GM19438 (cell line): ENCODE measurements around the gene TMEM41A.
"Not testable (repeated sequence)": the region's sequence is repeated elsewhere in the genome, so short reads cannot be mapped to it uniquely, and the experiment has no call there.

Source experiments
- ATAC-seq: cut with Tn5 transposase; IDR thresholded peaks from one replicate; pipeline ENCODE4 v1.9.1; 2021; ENCODE audit warnings: low read depth; ENCODE audit not compliant: unreplicated experiment

Gene TMEM41A

DNA sequence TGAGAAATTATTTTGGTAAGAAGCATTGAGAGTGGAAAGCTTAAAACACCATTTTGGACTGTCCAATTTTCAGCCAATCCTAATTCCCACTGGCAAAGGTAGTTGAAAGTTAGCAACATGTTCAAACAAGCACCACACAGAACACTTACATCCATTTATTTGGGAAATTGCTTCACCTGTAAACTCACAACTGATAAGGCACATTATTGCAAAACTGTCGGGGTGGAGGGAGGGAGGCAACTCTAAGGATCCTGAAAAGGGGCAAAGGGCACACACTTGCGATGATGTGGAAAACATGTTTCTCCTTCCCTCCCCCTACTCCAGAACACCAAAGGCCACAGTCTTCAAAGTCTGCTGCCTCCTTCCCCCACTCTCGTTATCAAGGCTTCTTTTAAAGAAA lies 9.4 kb downstream of the TMEM41A start:
- no peak for ATAC-seq

DNA sequence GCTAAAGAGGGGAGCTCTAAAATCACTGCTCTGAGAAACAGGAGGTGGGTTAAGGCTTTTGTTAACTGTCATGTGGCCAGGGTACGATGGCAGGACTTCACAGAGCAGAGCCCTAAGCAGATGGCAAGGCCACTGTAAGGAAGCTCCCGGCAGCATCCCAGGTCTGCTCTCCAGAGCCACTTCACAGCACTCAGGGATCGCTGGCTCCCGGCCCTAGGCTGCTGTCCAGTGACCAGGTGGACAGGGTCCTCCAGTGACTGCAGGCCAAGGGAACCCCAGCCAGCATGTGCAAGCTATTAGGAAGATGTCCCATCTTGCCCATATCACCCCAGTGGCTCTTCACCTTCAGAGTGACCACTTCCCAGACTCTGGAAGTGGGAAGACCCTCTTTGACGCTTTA lies 10.4 kb downstream of the TMEM41A start:
- no peak for ATAC-seq

DNA sequence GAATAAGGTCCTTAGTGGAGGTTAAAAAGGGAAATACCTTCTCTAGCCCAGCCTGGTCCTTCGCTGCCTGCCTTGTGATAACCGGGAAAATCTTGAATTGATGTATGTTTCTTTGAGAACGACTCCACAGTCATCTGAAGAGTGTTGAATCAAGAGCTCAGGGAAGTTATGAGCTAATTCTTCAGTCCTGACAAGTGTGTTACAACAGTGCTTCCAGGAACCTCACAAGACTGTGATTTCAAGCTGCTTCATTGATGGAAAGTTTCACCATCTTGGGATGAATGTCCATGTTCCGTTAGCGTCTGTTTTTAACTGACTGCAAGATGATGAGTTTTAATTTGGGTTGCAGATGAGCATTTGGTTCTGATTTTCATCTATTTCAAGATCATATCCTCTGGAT lies 12.4 kb downstream of the TMEM41A start:
- ATAC-seq, result no peak

DNA sequence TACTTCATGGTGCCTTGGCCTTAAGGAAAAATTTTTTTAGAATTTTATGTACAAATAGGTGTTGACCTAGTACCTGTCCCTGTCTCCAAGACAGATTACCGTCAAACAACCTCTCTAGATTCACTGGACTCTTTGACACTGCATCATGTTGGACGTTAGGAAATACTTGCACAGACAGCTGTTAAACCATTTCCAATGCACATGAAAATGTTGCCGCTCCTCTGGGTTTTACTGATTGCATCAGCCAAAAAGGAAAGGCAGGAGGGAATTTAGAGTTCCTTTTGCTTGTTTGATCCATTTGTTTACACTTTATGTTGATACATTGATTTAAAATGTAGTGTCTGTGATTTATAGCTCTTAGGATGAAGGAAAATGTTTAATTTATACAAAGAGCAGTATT lies 14.5 kb downstream of the TMEM41A start:
- no peak for ATAC-seq

- no peak for ATAC-seq
These were observed 19.4 kb downstream of the TMEM41A start for GRCh38 chr3:185479373-185479945.

DNA sequence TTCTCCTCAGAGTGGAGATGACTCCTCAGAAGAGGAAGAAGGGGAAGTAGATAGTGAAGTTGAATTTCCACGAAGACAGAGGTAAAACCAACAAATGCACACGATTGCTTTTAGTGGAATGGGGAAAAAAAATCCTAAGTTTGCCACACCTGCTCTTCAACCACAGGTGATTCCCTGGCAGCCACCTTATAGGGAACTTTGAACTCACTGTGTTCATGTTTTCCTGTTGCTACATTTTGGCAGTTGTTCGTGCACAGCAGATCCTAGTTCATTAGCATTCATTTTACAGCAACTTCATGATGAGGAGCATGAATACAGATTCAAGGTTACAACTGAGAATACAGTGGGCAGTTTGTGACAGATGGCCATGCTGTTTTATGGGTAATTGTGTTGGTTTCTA lies 21.5 kb downstream of the TMEM41A start:
- no peak for ATAC-seq

DNA sequence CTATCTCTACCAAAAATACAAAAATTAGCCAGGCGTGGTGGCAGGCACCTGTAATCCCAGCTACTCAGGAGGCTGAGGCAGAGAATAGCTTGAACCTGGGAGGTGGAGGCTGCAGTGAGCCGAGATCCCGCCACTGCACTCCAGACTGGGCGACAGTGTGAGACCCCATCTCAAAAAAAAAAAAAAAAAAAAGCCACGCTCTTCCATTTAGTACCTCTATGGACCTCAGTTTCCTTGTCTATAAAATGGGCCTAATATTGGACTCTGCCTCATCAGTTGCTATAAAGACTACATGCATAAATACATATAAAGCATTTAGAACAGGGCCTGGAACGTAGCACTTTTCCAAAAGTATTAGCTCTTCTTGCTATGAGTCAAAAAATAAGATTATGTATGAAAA lies 23.9 kb downstream of the TMEM41A start:
- ATAC-seq, result not testable (repeated sequence)

DNA sequence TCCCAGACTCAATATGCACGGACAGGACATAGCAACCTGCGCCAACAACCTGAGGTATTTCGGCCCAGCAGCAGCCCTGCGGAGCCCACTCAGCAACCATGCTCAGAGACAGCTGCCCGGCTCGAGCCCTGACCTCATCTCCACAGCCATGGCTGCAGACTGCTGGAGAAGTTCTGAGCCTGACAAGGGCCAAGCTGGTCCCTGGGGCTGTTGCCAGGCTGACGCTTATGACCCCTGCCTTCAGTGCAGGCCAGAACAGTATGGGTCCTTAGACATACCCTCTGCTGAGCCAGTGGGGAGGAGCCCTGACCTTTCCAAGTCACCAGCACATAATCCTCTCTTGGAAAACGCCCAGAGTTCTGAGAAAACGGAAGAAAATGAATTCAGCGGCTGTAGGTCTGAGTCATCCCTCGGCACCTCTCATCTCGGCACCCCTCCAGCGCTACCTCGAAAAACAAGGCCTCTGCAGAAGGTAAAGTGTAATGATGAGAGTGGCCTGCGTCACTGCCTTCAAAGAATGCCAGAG lies 25.5 kb downstream of the TMEM41A start:
- ATAC-seq, result no peak

GRCh38 chr3:185470323-185470722 lies 28.5 kb downstream of the TMEM41A start:
- no peak for ATAC-seq

DNA sequence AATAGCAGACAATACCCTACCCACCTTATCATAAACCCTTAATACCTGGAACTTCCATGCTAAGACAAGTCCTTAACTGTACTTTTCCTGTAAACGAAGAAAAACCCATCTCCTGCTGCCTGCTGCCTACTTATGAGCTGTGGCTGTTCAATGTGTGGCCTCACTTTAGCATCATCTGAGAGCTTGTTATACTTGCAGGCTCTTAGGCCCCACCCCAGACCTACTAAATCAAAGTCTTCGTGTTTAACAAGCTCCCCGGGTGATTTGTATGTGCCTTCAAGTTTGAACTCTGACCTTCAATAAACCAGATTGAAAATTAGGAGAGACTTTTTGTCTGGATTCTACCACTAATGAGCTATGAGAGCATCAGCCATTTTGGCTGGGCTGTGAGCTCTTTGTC lies 29.3 kb downstream of the TMEM41A start:
- no peak for ATAC-seq

GRCh38 chr3:185466123-185466522 lies 32.7 kb downstream of the TMEM41A start:
- not testable (repeated sequence) for ATAC-seq

DNA sequence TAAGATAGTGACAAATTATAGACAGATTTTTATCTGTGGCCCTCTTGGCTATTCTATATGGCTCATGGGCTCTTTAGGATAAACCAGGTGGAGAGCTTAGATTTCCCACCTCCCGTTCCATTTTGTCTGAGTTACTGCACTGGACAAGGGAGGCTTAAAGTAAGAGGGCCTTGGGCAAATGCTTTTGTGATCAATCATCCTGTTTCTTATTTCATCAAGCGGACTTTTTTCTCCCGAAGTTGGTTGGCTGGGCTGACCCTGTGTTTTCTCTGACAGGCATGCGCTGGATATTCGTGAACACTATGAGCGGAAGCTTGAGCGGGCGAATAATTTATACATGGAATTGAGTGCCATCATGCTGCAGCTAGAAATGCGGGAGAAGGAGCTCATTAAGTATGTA lies 33.4 kb downstream of the TMEM41A start:
- ATAC-seq, result no peak

- no peak for ATAC-seq
These were observed 38.0 kb downstream of the TMEM41A start for GRCh38 chr3:185460719-185461350.

GRCh38 chr3:185460309-185460708 lies 38.5 kb downstream of the TMEM41A start:
- ATAC-seq, result no peak

- no peak for ATAC-seq
These were observed 41.5 kb downstream of the TMEM41A start for GRCh38 chr3:185457376-185457775.

- not testable (repeated sequence) for ATAC-seq
These were observed 47.4 kb downstream of the TMEM41A start for GRCh38 chr3:185451432-185451831.

DNA sequence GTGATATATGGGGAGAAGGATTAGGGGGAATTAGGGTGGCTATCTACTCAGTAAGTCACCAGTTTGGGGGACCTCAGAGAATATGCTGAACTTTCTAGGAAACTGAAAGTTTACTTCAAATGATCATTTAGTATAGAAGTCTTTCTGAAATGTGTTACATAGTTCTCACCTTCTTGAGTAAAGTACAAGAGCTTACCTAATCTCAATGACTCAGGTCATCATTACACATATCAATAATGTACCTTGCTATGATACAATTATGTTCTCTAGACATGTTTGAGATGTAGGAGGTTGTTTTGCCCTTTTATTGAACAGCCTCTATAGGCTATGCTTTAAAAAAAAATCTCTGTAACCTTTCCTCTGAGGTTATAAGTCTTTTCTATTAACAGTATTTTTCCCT lies 50.7 kb downstream of the TMEM41A start:
- ATAC-seq, result no peak

GRCh38 chr3:185444329-185444728 lies 54.5 kb downstream of the TMEM41A start:
- ATAC-seq, result no peak

DNA sequence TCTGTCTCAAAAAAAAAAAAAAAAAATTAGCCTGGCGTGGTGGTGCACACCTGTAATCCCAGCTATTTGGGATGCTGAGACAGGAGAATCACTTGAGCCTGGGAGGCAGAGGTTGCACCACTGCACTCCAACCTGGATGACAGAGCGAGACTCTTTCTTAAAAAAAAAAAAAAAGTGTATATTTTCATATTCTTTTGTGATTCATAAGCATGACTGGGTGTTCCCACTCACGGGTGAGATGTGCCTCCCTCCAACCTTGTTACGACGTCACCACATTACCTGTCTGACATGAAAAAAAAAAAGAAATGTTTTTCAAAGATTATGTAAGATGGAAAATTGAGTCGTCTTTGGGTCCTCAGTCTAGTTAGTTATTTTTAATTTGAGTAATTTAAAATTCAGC lies 56.8 kb downstream of the TMEM41A start:
- no peak for ATAC-seq

DNA sequence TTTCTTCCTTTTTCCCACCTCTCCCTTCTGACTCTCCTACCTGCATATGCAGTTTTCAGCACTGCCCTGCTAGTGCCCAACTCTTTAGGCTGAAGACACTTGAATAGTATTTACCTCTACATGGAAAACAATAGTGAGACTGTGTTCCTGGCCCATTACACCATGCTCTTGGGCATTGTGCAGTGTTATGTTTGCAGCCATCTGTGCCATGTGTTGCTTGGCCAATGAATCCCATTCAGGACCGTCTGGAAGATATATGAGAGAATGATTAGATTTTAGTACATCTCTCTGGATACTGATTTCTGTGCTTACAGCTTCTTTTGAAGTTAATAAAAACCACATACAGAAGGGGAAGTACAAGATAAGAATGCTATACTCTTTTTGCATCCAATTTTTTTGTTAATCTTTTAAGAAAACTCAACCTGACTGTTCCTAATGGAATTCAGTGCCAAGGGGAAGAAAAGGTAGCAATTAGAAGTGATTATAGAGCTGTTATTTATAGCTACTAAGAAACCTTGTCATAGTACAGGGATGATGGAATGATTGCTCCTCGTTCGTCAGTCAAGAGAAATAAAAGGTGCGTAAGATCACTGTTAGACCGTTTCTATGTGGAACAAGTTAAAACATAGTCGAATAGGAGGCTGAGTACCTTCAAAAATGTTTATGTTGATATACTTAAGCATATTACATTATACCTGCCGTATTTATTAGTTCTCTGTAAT lies 58.9 kb downstream of the TMEM41A start:
- ATAC-seq, result no peak
